K562 (cell line): ENCODE results near the gene GBP1. TPM values are rescaled to one million over a fixed set of nuclear protein-coding genes. Genes with fewer than 3 reads are reported as not detected.

Experiments used
- ATAC-seq: fragments of 200-7000 bp; cut with Tn5 transposase; 3 replicates; pipeline ENCODE4 v1.9.1; 2020; ENCODE audit warnings: moderate library complexity
- BruUV-seq: library from RNA; stranded (reverse); fragments of 400-500 nt; replicated peaks from 2 replicates; lab custom pipeline; 2021; lab: Mats Ljungman, UMichigan
- CTCF ChIA-PET: fragments of 300-600 bp; formaldehyde crosslinking; extraction: SDS; loops from one replicate; lab custom pipeline; 2021; ENCODE audit warnings: low intra/inter-chr PET ratio; lab: Yijun Ruan, JAX
- POLR2A ChIA-PET: fragments of 300-600, 350-650 bp; sonication (Branson Sonifier 250); formaldehyde crosslinking; extraction: SDS; loops from one replicate; lab custom pipeline; 2021; ENCODE audit warnings: antibody characterized with exemption, inconsistent platforms; lab: Yijun Ruan, JAX
- DNase-seq, 4 experiments: peaks; one replicate each; pipeline versions ENCODE4 v3.0.0 to v3.0.0-alpha.2; 2011 to 2018; ENCODE audit warnings: low spot score in 3 of 4, mixed read lengths in 3 of 4; ENCODE audit errors: extremely low read depth in 1 of 4
- FAIRE-seq: peaks from 2 replicates; lab custom pipeline; 2011; peaks lifted over from hg19 to GRCh38; lab: Jason Lieb, UNC
- H2AFZ ChIP-seq: 2 replicates; pipeline ENCODE4 v1.6.0; 2011; ENCODE audit warnings: low read depth, low read length, control low read depth, inconsistent platforms
- H3K27ac ChIP-seq: fragments of 200-600 bp; 3 replicates; pipeline ENCODE4 v1.8.0; 2011; ENCODE audit warnings: low read depth, mild to moderate bottlenecking, control low read depth, inconsistent platforms, low read length, moderate library complexity, mixed read lengths; ENCODE audit errors: extremely low read depth
- H3K27me3 ChIP-seq, 2 experiments: fragments of 300-600 bp in 1 of 2; 2 replicates in 1 of 2; 3 replicates in 1 of 2; pipeline versions ENCODE4 v1.6.0 to v1.8.0; 2011; ENCODE audit warnings: inconsistent platforms in 2 of 2, low read length in 2 of 2, mild to moderate bottlenecking in 1 of 2, mixed read lengths in 1 of 2, moderate library complexity in 1 of 2; ENCODE audit not compliant: control insufficient read depth in 2 of 2, insufficient read depth in 2 of 2
- H3K36me3 ChIP-seq: fragments of 300-600 bp; 3 replicates; pipeline ENCODE4 v1.8.0; 2011; ENCODE audit warnings: mild to moderate bottlenecking, low read length, inconsistent platforms; ENCODE audit not compliant: control insufficient read depth, insufficient read depth
- H3K4me1 ChIP-seq, 2 experiments: fragments of 200-600 bp in 1 of 2; replicated peaks in 1 of 2; 2 replicates in 1 of 2; 3 replicates in 1 of 2; pipeline versions ENCODE4 v1.5.1 to v1.8.0; 2011; ENCODE audit warnings: inconsistent platforms in 2 of 2, low read length in 2 of 2, mild to moderate bottlenecking in 1 of 2, mixed read lengths in 1 of 2, moderate library complexity in 1 of 2; ENCODE audit not compliant: control insufficient read depth in 2 of 2, insufficient read depth in 2 of 2
- H3K4me2 ChIP-seq: 2 replicates; pipeline ENCODE4 v1.6.1; 2011; ENCODE audit warnings: low read length, control low read depth, inconsistent platforms, mixed read lengths; ENCODE audit not compliant: insufficient read depth
- H3K4me3 ChIP-seq: fragments of 200-600 bp; sonication (generic), shearing (Covaris generic); 2 replicates; pipeline ENCODE4 v1.5.1; 2016; ENCODE audit warnings: control low read depth, inconsistent platforms
- H3K79me2 ChIP-seq: fragments of 200-600 bp; 3 replicates; pipeline ENCODE4 v1.8.0; 2011; ENCODE audit warnings: low read length, inconsistent platforms; ENCODE audit not compliant: control insufficient read depth, insufficient read depth
- H3K9ac ChIP-seq, 2 experiments: 2 replicates each; pipeline versions ENCODE4 v1.6.0 to v1.6.1; 2011; ENCODE audit warnings: low read depth in 2 of 2, low read length in 2 of 2, control low read depth in 1 of 2, inconsistent platforms in 1 of 2, mild to moderate bottlenecking in 1 of 2, mixed read lengths in 1 of 2; ENCODE audit not compliant: insufficient read depth in 1 of 2
- H3K9me1 ChIP-seq: one replicate; pipeline ENCODE4 v1.6.0; 2011; ENCODE audit warnings: inconsistent platforms, mild to moderate bottlenecking, low read length, moderate library complexity; ENCODE audit not compliant: control insufficient read depth, insufficient read depth
- H3K9me3 ChIP-seq: replicated peaks from 2 replicates; pipeline ENCODE4 v1.5.1; 2011; ENCODE audit warnings: low read depth, low read length, inconsistent platforms; ENCODE audit not compliant: control insufficient read depth, insufficient read depth
- H4K20me1 ChIP-seq: replicated peaks from 2 replicates; pipeline ENCODE4 v1.6.1; 2011; ENCODE audit warnings: low read length, inconsistent platforms, mixed read lengths; ENCODE audit not compliant: control insufficient read depth, insufficient read depth
- KLF16 ChIP-seq: IDR thresholded peaks from 2 replicates; pipeline ENCODE4 v1.6.1; 2016; ENCODE audit warnings: antibody characterized with exemption
- NR2C2 ChIP-seq, 2 experiments: fragments of 200-800 bp in 1 of 2; sonication (Bioruptor generic) in 1 of 2; sonication (generic) in 1 of 2; formaldehyde crosslinking in 1 of 2; IDR thresholded peaks; 2 replicates each; pipeline versions ENCODE4 v1.6.1 to v1.8.0; 2016 to 2022; ENCODE audit warnings: mild to moderate bottlenecking in 1 of 2, missing compliant biosample characterization in 1 of 2, missing genetic modification characterization in 1 of 2, missing genetic modification reagents in 1 of 2
- RAD21 ChIP-seq, 2 experiments: fragments of 250-450 bp in 1 of 2; fragments of 450-650 bp in 1 of 2; sonication (Bioruptor Pico) in 1 of 2; formaldehyde crosslinking in 1 of 2; IDR thresholded peaks in 1 of 2; conservative IDR thresholded peaks in 1 of 2; 2 replicates each; pipeline versions ENCODE4 v1.4.0 to v1.8.0; 2020 to 2022; ENCODE audit warnings: mild to moderate bottlenecking in 2 of 2, moderate library complexity in 1 of 2
- SMC3 ChIP-seq: conservative IDR thresholded peaks from 2 replicates; pipeline ENCODE4 v1.6.1; 2011; ENCODE audit warnings: low read depth, low read length, improper control_type of control experiment; ENCODE audit not compliant: insufficient read depth
- STAG1 ChIP-seq: sonication (generic); formaldehyde crosslinking; IDR thresholded peaks from 2 replicates; pipeline ENCODE4 v1.5.0; 2020; ENCODE audit warnings: missing genetic modification reagents, borderline replicate concordance
- ZNF121 ChIP-seq: sonication (generic); formaldehyde crosslinking; conservative IDR thresholded peaks from 2 replicates; pipeline ENCODE4 v1.8.0; 2022; ENCODE audit warnings: missing genetic modification reagents
- ZNF75A ChIP-seq: fragments of 450-650 bp; formaldehyde crosslinking; IDR thresholded peaks from 2 replicates; pipeline ENCODE4 v1.4.0; 2020; ENCODE audit warnings: mild to moderate bottlenecking
- in situ Hi-C: fragments of 300-500 bp; cut with MboI; formaldehyde crosslinking; loops from 4 replicates; pipeline ENCODE4 v1.15.0; 2018; ENCODE audit warnings: inconsistent platforms, mixed read lengths
- intact Hi-C: fragments of 100-400 bp; cut with micrococcal nuclease; formaldehyde crosslinking; loops from 2 replicates; pipeline ENCODE4 v1.14.2; 2022
- polyA plus RNA-seq, 8 experiments: library from polyadenylated mRNA; depleted of rRNA in 4 of 8; stranded (reverse) in 5 of 8; unstranded in 3 of 8; fragments of >200 nt; fragmentation: Nextera tagmentation in 2 of 8; fragmentation: Illumina TruSeq in 1 of 8; extraction: Ambion mirVana in 2 of 8; extraction: Trizol in 1 of 8; gene quantifications; 2 replicates each; pipeline versions ENCODE4 v1.2.1 to v1.2.3, GENCODE V29; 2011 to 2014; ENCODE audit warnings: inconsistent platforms in 1 of 8, missing spikeins in 1 of 8
- total RNA-seq, 7 experiments: library from RNA; depleted of rRNA in 6 of 7; stranded (reverse); fragments of >200 nt in 6 of 7; fragmentation: Illumina TruSeq in 2 of 7; extraction: Trizol in 2 of 7; gene quantifications; 2 replicates each; pipeline versions ENCODE4 v1.2.1 to v1.2.3, GENCODE V29; 2011 to 2021; ENCODE audit warnings: low replicate concordance in 1 of 7
- TF ChIP-seq, protein P1 (sequence below), 2 experiments: fragments of 450-650 bp; formaldehyde crosslinking in 1 of 2; IDR thresholded peaks; 2 replicates each; pipeline versions ENCODE4 v1.4.0 to v1.6.1; 2014 to 2020; ENCODE audit warnings: mild to moderate bottlenecking in 2 of 2, borderline replicate concordance in 1 of 2, low read depth in 1 of 2
- TF ChIP-seq, protein P2 (sequence below): fragments of 450-650 bp; formaldehyde crosslinking; IDR thresholded peaks from 2 replicates; pipeline ENCODE4 v1.4.0; 2020; ENCODE audit warnings: mild to moderate bottlenecking, moderate library complexity

Gene GBP1
- total and polyA plus RNA-seq, 9 of the 15 experiments (the other 6 are each of a cell fraction or from before 2014, with no cell fraction given), result not detected

DNA sequence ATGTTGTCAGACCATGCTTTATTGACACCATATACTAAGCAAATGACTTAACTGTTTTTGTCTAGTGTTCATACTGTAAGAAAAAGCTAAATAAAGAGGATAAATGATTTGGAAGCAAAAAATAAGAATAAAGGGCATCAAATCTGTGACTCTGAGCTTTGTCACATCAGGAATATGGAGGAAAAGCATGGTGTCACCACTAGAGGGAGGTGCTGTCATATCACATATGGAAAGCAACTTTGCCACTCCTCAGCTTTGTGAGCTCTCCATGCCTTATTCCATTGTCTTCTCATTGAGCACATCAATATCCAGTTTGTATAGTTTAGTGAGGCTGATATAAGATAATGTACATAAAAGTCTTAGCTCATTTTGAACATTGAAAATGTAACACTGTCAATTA, 20.8 kb upstream of the GBP1 start:
- H3K36me3 ChIP-seq, result no peaks in the 10 kb centered on the region
- CTCF ChIA-PET, result interaction anchor here (0.5 to 1.5 kb wide), 2 partner anchors 26 to 273 kb away, joined by 3 to 14 read pairs; no protein-coding TSS in a partner anchor
- TF ChIP-seq RAD21 (CRISPR knock-in tag; conservative IDR thresholded peaks at IDR 0.05 in 1 of 2, IDR thresholded peaks at IDR 0.05 in 1 of 2) (peak; percentile 83 to 91), SMC3 (peak; percentile 62), KLF16 (no peak), ZNF75A (CRISPR knock-in tag) (no peak), ZNF121 (CRISPR knock-in tag) (no peak), NR2C2 (CRISPR knock-in tag; IDR thresholded peaks at IDR 0.05) (no peak), NR2C2 (tag; IDR thresholded peaks at IDR 0.05) (no peak), STAG1 (CRISPR knock-in tag) (peak; percentile 16; the same call in 1 of the 2 replicates)
- TF ChIP-seq, protein P1, sequence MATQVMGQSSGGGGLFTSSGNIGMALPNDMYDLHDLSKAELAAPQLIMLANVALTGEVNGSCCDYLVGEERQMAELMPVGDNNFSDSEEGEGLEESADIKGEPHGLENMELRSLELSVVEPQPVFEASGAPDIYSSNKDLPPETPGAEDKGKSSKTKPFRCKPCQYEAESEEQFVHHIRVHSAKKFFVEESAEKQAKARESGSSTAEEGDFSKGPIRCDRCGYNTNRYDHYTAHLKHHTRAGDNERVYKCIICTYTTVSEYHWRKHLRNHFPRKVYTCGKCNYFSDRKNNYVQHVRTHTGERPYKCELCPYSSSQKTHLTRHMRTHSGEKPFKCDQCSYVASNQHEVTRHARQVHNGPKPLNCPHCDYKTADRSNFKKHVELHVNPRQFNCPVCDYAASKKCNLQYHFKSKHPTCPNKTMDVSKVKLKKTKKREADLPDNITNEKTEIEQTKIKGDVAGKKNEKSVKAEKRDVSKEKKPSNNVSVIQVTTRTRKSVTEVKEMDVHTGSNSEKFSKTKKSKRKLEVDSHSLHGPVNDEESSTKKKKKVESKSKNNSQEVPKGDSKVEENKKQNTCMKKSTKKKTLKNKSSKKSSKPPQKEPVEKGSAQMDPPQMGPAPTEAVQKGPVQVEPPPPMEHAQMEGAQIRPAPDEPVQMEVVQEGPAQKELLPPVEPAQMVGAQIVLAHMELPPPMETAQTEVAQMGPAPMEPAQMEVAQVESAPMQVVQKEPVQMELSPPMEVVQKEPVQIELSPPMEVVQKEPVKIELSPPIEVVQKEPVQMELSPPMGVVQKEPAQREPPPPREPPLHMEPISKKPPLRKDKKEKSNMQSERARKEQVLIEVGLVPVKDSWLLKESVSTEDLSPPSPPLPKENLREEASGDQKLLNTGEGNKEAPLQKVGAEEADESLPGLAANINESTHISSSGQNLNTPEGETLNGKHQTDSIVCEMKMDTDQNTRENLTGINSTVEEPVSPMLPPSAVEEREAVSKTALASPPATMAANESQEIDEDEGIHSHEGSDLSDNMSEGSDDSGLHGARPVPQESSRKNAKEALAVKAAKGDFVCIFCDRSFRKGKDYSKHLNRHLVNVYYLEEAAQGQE (IDR thresholded peaks at IDR 0.05; ENCODE audit: borderline replicate concordance), result peak; percentile 77
- TF ChIP-seq, protein P1 (CRISPR knock-in tag; IDR thresholded peaks at IDR 0.05; ENCODE audit: low read depth), result no peak
- TF ChIP-seq, protein P2, sequence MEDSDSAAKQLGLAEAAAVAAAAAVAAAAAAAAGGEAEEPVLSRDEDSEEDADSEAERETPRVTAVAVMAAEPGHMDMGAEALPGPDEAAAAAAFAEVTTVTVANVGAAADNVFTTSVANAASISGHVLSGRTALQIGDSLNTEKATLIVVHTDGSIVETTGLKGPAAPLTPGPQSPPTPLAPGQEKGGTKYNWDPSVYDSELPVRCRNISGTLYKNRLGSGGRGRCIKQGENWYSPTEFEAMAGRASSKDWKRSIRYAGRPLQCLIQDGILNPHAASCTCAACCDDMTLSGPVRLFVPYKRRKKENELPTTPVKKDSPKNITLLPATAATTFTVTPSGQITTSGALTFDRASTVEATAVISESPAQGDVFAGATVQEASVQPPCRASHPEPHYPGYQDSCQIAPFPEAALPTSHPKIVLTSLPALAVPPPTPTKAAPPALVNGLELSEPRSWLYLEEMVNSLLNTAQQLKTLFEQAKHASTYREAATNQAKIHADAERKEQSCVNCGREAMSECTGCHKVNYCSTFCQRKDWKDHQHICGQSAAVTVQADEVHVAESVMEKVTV (CRISPR knock-in tag), result peak; percentile 66

More for the DNA sequence above, 20.8 kb upstream of the GBP1 start:
- in situ Hi-C loops (no loop called here), intact Hi-C loops (loop anchor here (1.0 to 5.0 kb wide), 4 partner anchors 88 to 370 kb away; no protein-coding TSS in a partner anchor)
- no peak overlapping the region for H3K9ac ChIP-seq
- no peaks in the 10 kb centered on the region for H4K20me1 ChIP-seq
- peaks cover 0 to 4% of the 10 kb centered on the region in 2 experiments; a peak in 3 of 5 replicates for H3K4me1 ChIP-seq
- H3K4me2 ChIP-seq, result no peak overlapping the region
- no peaks in the 10 kb centered on the region for H3K27me3 ChIP-seq
- peak; percentile 87 for ATAC-seq
- DNase-seq, result peak; percentile 45 to 71 (median 52)
- POLR2A ChIA-PET, result interaction anchor here (0.6 to 1.0 kb wide), 2 partner anchors 10 to 524 kb away, joined by 3 read pairs; no protein-coding TSS in a partner anchor
- H3K9me1 ChIP-seq, result no peaks in the 10 kb centered on the region
- peak; percentile 91 for FAIRE-seq
- no peak overlapping the region for H3K4me3 ChIP-seq
- no peaks in the 10 kb centered on the region for H3K9me3 ChIP-seq
- no peak overlapping the region for H2AFZ ChIP-seq
- no peaks in the 10 kb centered on the region for H3K79me2 ChIP-seq
- BruUV-seq, result no TSS peak
- no peak overlapping the region for H3K27ac ChIP-seq
